ENCODE results near the gene MYBPH.

DNA sequence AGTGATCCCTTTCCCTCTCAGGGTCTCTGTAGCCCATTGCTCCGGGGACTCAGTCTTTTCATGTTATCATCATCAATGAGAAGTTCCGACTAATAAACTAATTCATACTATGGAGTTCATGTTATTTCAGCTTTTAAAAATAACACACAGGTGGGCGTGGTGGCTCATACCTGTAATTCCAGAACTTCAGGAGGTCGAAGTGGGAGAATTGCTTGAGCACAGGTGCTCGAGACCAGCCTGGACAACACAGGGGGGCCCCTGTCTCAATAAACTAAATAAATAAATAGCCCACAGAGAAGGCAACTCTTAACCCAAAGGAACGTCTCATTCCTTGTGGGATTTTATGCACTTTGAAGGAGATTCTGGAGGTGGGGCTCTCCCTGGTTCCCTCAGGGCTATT is 14.5 kb downstream of the MYBPH start:
- TF ChIP-seq, protein P1, sequence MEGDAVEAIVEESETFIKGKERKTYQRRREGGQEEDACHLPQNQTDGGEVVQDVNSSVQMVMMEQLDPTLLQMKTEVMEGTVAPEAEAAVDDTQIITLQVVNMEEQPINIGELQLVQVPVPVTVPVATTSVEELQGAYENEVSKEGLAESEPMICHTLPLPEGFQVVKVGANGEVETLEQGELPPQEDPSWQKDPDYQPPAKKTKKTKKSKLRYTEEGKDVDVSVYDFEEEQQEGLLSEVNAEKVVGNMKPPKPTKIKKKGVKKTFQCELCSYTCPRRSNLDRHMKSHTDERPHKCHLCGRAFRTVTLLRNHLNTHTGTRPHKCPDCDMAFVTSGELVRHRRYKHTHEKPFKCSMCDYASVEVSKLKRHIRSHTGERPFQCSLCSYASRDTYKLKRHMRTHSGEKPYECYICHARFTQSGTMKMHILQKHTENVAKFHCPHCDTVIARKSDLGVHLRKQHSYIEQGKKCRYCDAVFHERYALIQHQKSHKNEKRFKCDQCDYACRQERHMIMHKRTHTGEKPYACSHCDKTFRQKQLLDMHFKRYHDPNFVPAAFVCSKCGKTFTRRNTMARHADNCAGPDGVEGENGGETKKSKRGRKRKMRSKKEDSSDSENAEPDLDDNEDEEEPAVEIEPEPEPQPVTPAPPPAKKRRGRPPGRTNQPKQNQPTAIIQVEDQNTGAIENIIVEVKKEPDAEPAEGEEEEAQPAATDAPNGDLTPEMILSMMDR (IDR thresholded peaks at IDR 0.05), result no peak
- TF ChIP-seq EZH2 (IDR thresholded peaks at IDR 0.05; ENCODE audit: borderline replicate concordance, insufficient read depth, low read depth, low read length, poor library complexity, severe bottlenecking), result no peak

All from B cell (primary cell).